ENCODE results near the gene ALK. TPM values are rescaled to one million over a fixed set of nuclear protein-coding genes. Genes with fewer than 3 reads are reported as not detected.
A peak's percentile ranks its signal among the peaks of the same experiment; 100 is the strongest.

ALK gene
- total RNA-seq, 4 donors from 2014 or later, result 0.66 TPM; not detected in 3

GRCh38 chr2:29281916-29282247 lies 639.5 kb downstream of the ALK start:
- intact Hi-C loops (cut with DNase I; ENCODE audit: low total_unique reads), result no loop called here
- peak in 1 of 2 donors; percentile 43 for DNase-seq (ENCODE audit: low spot score in 2 of 2)
- H3K4me3 ChIP-seq (ENCODE audit: low read depth, poor library complexity, severe bottlenecking), result no peak overlapping the region
- WGBS, 2 donors, result 83% methylated on average over 3 of the region's 3 CpGs
- TF ChIP-seq POLR2A (IDR thresholded peaks at IDR 0.05) (no peak), CTCF (IDR thresholded peaks at IDR 0.05) (no peak)

- no peak for TF ChIP-seq POLR2A (IDR thresholded peaks at IDR 0.05)
- TF ChIP-seq CTCF (IDR thresholded peaks at IDR 0.05), result no peak
- 42 to 47% methylated on average over 15 of the region's 15 CpGs for WGBS, 2 donors
- H3K4me3 ChIP-seq (ENCODE audit: low read depth, poor library complexity, severe bottlenecking), result no peak overlapping the region
- intact Hi-C loops (cut with DNase I; ENCODE audit: low total_unique reads), result no loop called here
- DNase-seq (ENCODE audit: low spot score in 2 of 2), result peak in 1 of 2 donors; percentile 86
Measured at GRCh38 chr2:29281086-29281915, 640.1 kb downstream of the ALK start.

GRCh38 chr2:29278966-29279365 lies 642.4 kb downstream of the ALK start:
- DNase-seq (ENCODE audit: low spot score in 2 of 2), result peak in 1 of 2 donors; percentile 49
- TF ChIP-seq POLR2A (IDR thresholded peaks at IDR 0.05), result no peak
- no peak for TF ChIP-seq CTCF (IDR thresholded peaks at IDR 0.05)
- 89 to 90% methylated on average over 9 of the region's 9 CpGs for WGBS, 2 donors
- intact Hi-C loops (cut with DNase I; ENCODE audit: low total_unique reads), result no loop called here
- no peak overlapping the region for H3K4me3 ChIP-seq (ENCODE audit: low read depth, poor library complexity, severe bottlenecking)

- 62 to 63% methylated on average over 3 of the region's 3 CpGs for WGBS, 2 donors
- intact Hi-C loops (cut with DNase I; ENCODE audit: low total_unique reads), result no loop called here
- DNase-seq (ENCODE audit: low spot score in 2 of 2), result no peak
- H3K4me3 ChIP-seq (ENCODE audit: low read depth, poor library complexity, severe bottlenecking), result no peak overlapping the region
- no peak for TF ChIP-seq POLR2A (IDR thresholded peaks at IDR 0.05)
Measured at GRCh38 chr2:29276151-29276550, 645.2 kb downstream of the ALK start.

- WGBS, 2 donors, result 86 to 88% methylated on average over 4 of the region's 4 CpGs
- no peak for TF ChIP-seq CTCF (IDR thresholded peaks at IDR 0.05)
- no peak for TF ChIP-seq POLR2A (IDR thresholded peaks at IDR 0.05)
- H3K4me3 ChIP-seq (ENCODE audit: low read depth, poor library complexity, severe bottlenecking), result no peak overlapping the region
- intact Hi-C loops (cut with DNase I; ENCODE audit: low total_unique reads), result no loop called here
- DNase-seq (ENCODE audit: low spot score in 2 of 2), result no peak
Measured at GRCh38 chr2:29275186-29275585, 646.2 kb downstream of the ALK start.

GRCh38 chr2:29273685-29274611 lies 647.4 kb downstream of the ALK start:
- TF ChIP-seq POLR2A (IDR thresholded peaks at IDR 0.05), result no peak
- no peak for TF ChIP-seq CTCF (IDR thresholded peaks at IDR 0.05)
- no peak overlapping the region for H3K4me3 ChIP-seq (ENCODE audit: low read depth, poor library complexity, severe bottlenecking)
- WGBS, 2 donors, result 46 to 50% methylated on average over 6 of the region's 6 CpGs
- DNase-seq (ENCODE audit: low spot score in 2 of 2), result peak in 1 of 2 donors; percentile 20
- intact Hi-C loops (cut with DNase I; ENCODE audit: low total_unique reads), result no loop called here
